GM19035 (cell line): ENCODE data around the gene PDE10A.
"Not testable (repeated sequence)": the region's sequence is repeated elsewhere in the genome, so short reads cannot be mapped to it uniquely, and the experiment has no call there.

Source experiments
- ATAC-seq: cut with Tn5 transposase; IDR thresholded peaks from one replicate; pipeline ENCODE4 v1.9.1; 2021; ENCODE audit not compliant: unreplicated experiment

Gene PDE10A

GRCh38 chr6:165594584-165595333, 68.3 kb downstream of the PDE10A start:
- no peak for ATAC-seq

GRCh38 chr6:165592947-165593346, 70.1 kb downstream of the PDE10A start:
- ATAC-seq, result not testable (repeated sequence)

- no peak for ATAC-seq
Observed at GRCh38 chr6:165588515-165588914, 74.5 kb downstream of the PDE10A start.

- ATAC-seq, result no peak
Observed at GRCh38 chr6:165587206-165587605, 75.8 kb downstream of the PDE10A start.

GRCh38 chr6:165586706-165587105, 76.3 kb downstream of the PDE10A start:
- no peak for ATAC-seq

GRCh38 chr6:165585060-165585459, 78.0 kb downstream of the PDE10A start:
- ATAC-seq, result no peak

- no peak for ATAC-seq
Observed at GRCh38 chr6:165584541-165584940, 78.5 kb downstream of the PDE10A start.

- ATAC-seq, result no peak
Observed at GRCh38 chr6:165581678-165582077, 81.4 kb downstream of the PDE10A start.

- no peak for ATAC-seq
Observed at GRCh38 chr6:165580136-165580535, 82.9 kb downstream of the PDE10A start.

- ATAC-seq, result no peak
Observed at GRCh38 chr6:165579151-165579550, 83.9 kb downstream of the PDE10A start.

GRCh38 chr6:165577556-165577955, 85.5 kb downstream of the PDE10A start:
- no peak for ATAC-seq

GRCh38 chr6:165575158-165575549, 87.9 kb downstream of the PDE10A start:
- no peak for ATAC-seq

- no peak for ATAC-seq
Observed at GRCh38 chr6:165574220-165575157, 88.6 kb downstream of the PDE10A start.

- no peak for ATAC-seq
Observed at GRCh38 chr6:165573671-165574070, 89.4 kb downstream of the PDE10A start.

- no peak for ATAC-seq
Observed at GRCh38 chr6:165571721-165572132, 91.3 kb downstream of the PDE10A start.

- ATAC-seq, result no peak
Observed at GRCh38 chr6:165571068-165571682, 91.9 kb downstream of the PDE10A start.

- no peak for ATAC-seq
Observed at GRCh38 chr6:165568326-165568725, 94.7 kb downstream of the PDE10A start.

- ATAC-seq, result no peak
Observed at GRCh38 chr6:165566088-165566828, 96.8 kb downstream of the PDE10A start.

- no peak for ATAC-seq
Observed at GRCh38 chr6:165562421-165563090, 100.5 kb downstream of the PDE10A start.

GRCh38 chr6:165559632-165560031, 103.4 kb downstream of the PDE10A start:
- ATAC-seq, result no peak
